H1 (cell line): ENCODE measurements around the gene BCL2. TPM values are rescaled to one million over a fixed set of nuclear protein-coding genes. Genes with fewer than 3 reads are reported as not detected.

ENCODE experiments used
- CTCF ChIA-PET: fragments of 300-600 bp; sonication (Branson Sonifier 250); formaldehyde crosslinking; loops from one replicate; lab custom pipeline; 2021; ENCODE audit not compliant: partially characterized antibody; lab: Charles Lee
- POLR2A ChIA-PET: fragments of 300-600 bp; sonication (Branson Sonifier 250); formaldehyde crosslinking; loops from one replicate; lab custom pipeline; 2021; ENCODE audit warnings: inconsistent platforms; ENCODE audit not compliant: partially characterized antibody; lab: Charles Lee
- DNase-seq, 2 experiments: peaks; one replicate each; pipeline versions ENCODE4 v3.0.0 to v3.0.0-alpha.2; 2010 to 2022; ENCODE audit warnings: low spot score in 2 of 2, low read depth in 1 of 2, mixed read lengths in 1 of 2
- FAIRE-seq: peaks from 2 replicates; lab custom pipeline; 2011; peaks lifted over from hg19 to GRCh38; lab: Jason Lieb, UNC
- H2AFZ ChIP-seq: 2 replicates; pipeline ENCODE4 v1.8.1; 2012; ENCODE audit warnings: low read length, inconsistent platforms
- H2AK5ac ChIP-seq: 2 replicates; pipeline ENCODE4 v1.6.1; 2013; ENCODE audit warnings: low read depth, low read length
- H2BK120ac ChIP-seq: replicated peaks from 2 replicates; pipeline ENCODE3; 2013; ENCODE audit warnings: low read depth, low read length, inconsistent platforms
- H2BK12ac ChIP-seq: 2 replicates; pipeline ENCODE4 v1.6.1; 2013; ENCODE audit warnings: low read depth, low read length
- H2BK15ac ChIP-seq: 2 replicates; pipeline ENCODE4 v1.6.1; 2013; ENCODE audit warnings: low read length
- H2BK20ac ChIP-seq: 2 replicates; pipeline ENCODE4 v1.6.1; 2013; ENCODE audit warnings: low read length
- H2BK5ac ChIP-seq: 2 replicates; pipeline ENCODE4 v1.6.1; 2013; ENCODE audit warnings: low read depth, low read length
- H3K14ac ChIP-seq: 2 replicates; pipeline ENCODE4 v1.6.1; 2013; ENCODE audit warnings: inconsistent platforms; ENCODE audit not compliant: insufficient read length
- H3K18ac ChIP-seq: 2 replicates; pipeline ENCODE4 v1.6.1; 2013; ENCODE audit warnings: low read length; ENCODE audit errors: extremely low read depth
- H3K23ac ChIP-seq: 2 replicates; pipeline ENCODE4 v1.6.1; 2013; ENCODE audit warnings: inconsistent platforms; ENCODE audit not compliant: insufficient read length
- H3K23me2 ChIP-seq: 2 replicates; pipeline ENCODE4 v1.6.1; 2013; ENCODE audit warnings: low read depth, low read length
- H3K27ac ChIP-seq: 2 replicates; pipeline ENCODE4 v1.6.1; 2011; ENCODE audit warnings: low read depth, low read length, inconsistent platforms
- H3K27me3 ChIP-seq, 4 experiments: replicated peaks in 1 of 4; 1 replicate in 1 of 4; 2 replicates in 3 of 4; pipeline versions ENCODE4 v1.6.1 to v1.8.1; 2011 to 2013; ENCODE audit warnings: low read length in 3 of 4, mild to moderate bottlenecking in 3 of 4, inconsistent platforms in 2 of 4, mixed read lengths in 2 of 4, moderate library complexity in 1 of 4; ENCODE audit not compliant: control insufficient read depth in 3 of 4, insufficient read depth in 3 of 4; ENCODE audit errors: extremely low read depth in 1 of 4
- H3K36me3 ChIP-seq, 4 experiments: 2 replicates each; pipeline versions ENCODE4 v1.6.1 to v1.8.1; 2011 to 2013; ENCODE audit warnings: mild to moderate bottlenecking in 4 of 4, low read length in 3 of 4, moderate library complexity in 2 of 4, control low read depth in 1 of 4, inconsistent platforms in 1 of 4; ENCODE audit not compliant: insufficient read depth in 4 of 4, control insufficient read depth in 2 of 4
- H3K4ac ChIP-seq: replicated peaks from 2 replicates; pipeline ENCODE3; 2013; ENCODE audit warnings: low read length, low read depth, mixed read lengths, inconsistent platforms; ENCODE audit not compliant: insufficient read length
- H3K4me1 ChIP-seq, 4 experiments: replicated peaks in 1 of 4; 1 replicate in 1 of 4; 2 replicates in 3 of 4; pipeline versions ENCODE4 v1.6.1 to v1.8.1; 2011 to 2013; ENCODE audit warnings: low read length in 3 of 4, inconsistent platforms in 2 of 4, mixed read lengths in 1 of 4; ENCODE audit not compliant: insufficient read depth in 4 of 4, control insufficient read depth in 3 of 4
- H3K4me2 ChIP-seq, 2 experiments: 2 replicates each; pipeline versions ENCODE4 v1.6.1 to v1.8.1; 2011 to 2013; ENCODE audit warnings: low read depth in 2 of 2, low read length in 2 of 2, control low read depth in 1 of 2, inconsistent platforms in 1 of 2, mild to moderate bottlenecking in 1 of 2; ENCODE audit not compliant: insufficient read depth in 1 of 2
- H3K4me3 ChIP-seq, 4 experiments: fragments of 200-600, 300-600 bp in 1 of 4; sonication (generic), shearing (Covaris generic), sonication (Bioruptor Twin) in 1 of 4; 2 replicates each; pipeline versions ENCODE4 v1.5.1 to v1.8.1; 2011 to 2016; ENCODE audit warnings: low read length in 4 of 4, low read depth in 3 of 4, control low read depth in 2 of 4, inconsistent platforms in 2 of 4, mild to moderate bottlenecking in 2 of 4, mixed read lengths in 1 of 4, moderate library complexity in 1 of 4; ENCODE audit not compliant: insufficient read depth in 2 of 4; ENCODE audit errors: extremely low read depth in 1 of 4
- H3K56ac ChIP-seq: replicated peaks from 2 replicates; pipeline ENCODE3; 2013; ENCODE audit warnings: low read depth, mild to moderate bottlenecking, mixed read lengths, low read length, inconsistent platforms; ENCODE audit not compliant: insufficient read length
- H3K79me1 ChIP-seq: 2 replicates; pipeline ENCODE4 v1.6.1; 2013; ENCODE audit warnings: low read depth, low read length, control low read depth
- H3K79me2 ChIP-seq, 2 experiments: 2 replicates each; pipeline versions ENCODE4 v1.6.1 to v1.8.1; 2012 to 2013; ENCODE audit warnings: low read length in 2 of 2, mild to moderate bottlenecking in 2 of 2, inconsistent platforms in 1 of 2; ENCODE audit not compliant: insufficient read depth in 2 of 2, control insufficient read depth in 1 of 2
- H3K9ac ChIP-seq, 4 experiments: replicated peaks in 1 of 4; 1 replicate in 1 of 4; 2 replicates in 3 of 4; pipeline versions ENCODE4 v1.6.1 to v1.8.1; 2011 to 2013; ENCODE audit warnings: low read depth in 3 of 4, low read length in 3 of 4, control low read depth in 2 of 4, mild to moderate bottlenecking in 2 of 4, moderate library complexity in 2 of 4, inconsistent platforms in 1 of 4; ENCODE audit errors: extremely low read depth in 1 of 4
- H3K9me3 ChIP-seq, 2 experiments: 2 replicates each; pipeline versions ENCODE4 v1.6.1 to v1.8.1; 2012 to 2013; ENCODE audit warnings: mild to moderate bottlenecking in 2 of 2, moderate library complexity in 2 of 2, control low read depth in 1 of 2, inconsistent platforms in 1 of 2, low read depth in 1 of 2, low read length in 1 of 2, mixed read lengths in 1 of 2; ENCODE audit not compliant: insufficient read depth in 2 of 2
- H4K20me1 ChIP-seq, 2 experiments: replicated peaks in 1 of 2; 2 replicates each; pipeline versions ENCODE3 to v1.8.1; 2011 to 2013; ENCODE audit warnings: inconsistent platforms in 2 of 2, low read length in 2 of 2, mild to moderate bottlenecking in 1 of 2; ENCODE audit not compliant: insufficient read depth in 2 of 2, control insufficient read depth in 1 of 2
- H4K5ac ChIP-seq: 2 replicates; pipeline ENCODE4 v1.6.1; 2013; ENCODE audit warnings: low read length, low read depth, mixed read lengths, inconsistent platforms; ENCODE audit not compliant: insufficient read length
- H4K8ac ChIP-seq: 2 replicates; pipeline ENCODE4 v1.8.0; 2013; ENCODE audit warnings: mild to moderate bottlenecking, moderate library complexity, low read length, inconsistent platforms; ENCODE audit not compliant: insufficient read depth; ENCODE audit errors: extremely low read depth
- H4K91ac ChIP-seq: replicated peaks from 2 replicates; pipeline ENCODE3; 2013; ENCODE audit warnings: low read length, mixed read lengths, inconsistent platforms; ENCODE audit not compliant: insufficient read length
- CBX8 ChIP-seq: fragments of 300-800, 300-1000 bp; sonication (generic); IDR thresholded peaks from 2 replicates; pipeline ENCODE4 v1.7.1; 2016; ENCODE audit warnings: low read depth, low read length, borderline replicate concordance
- E2F6 ChIP-seq: IDR thresholded peaks from 2 replicates; pipeline ENCODE4 v1.6.1; 2012; ENCODE audit warnings: inconsistent platforms
- FOSL1 ChIP-seq: IDR thresholded peaks from 2 replicates; pipeline ENCODE4 v1.6.1; 2011; ENCODE audit warnings: mild to moderate bottlenecking, low read depth, low read length, moderate library complexity; ENCODE audit not compliant: insufficient read depth
- GTF2F1 ChIP-seq: IDR thresholded peaks from 2 replicates; pipeline ENCODE4 v1.6.1; 2012; ENCODE audit warnings: low read depth, low read length, improper control_type of control experiment, borderline replicate concordance
- MAX ChIP-seq: IDR thresholded peaks from 2 replicates; pipeline ENCODE4 v1.6.1; 2012; ENCODE audit warnings: inconsistent platforms
- NANOG ChIP-seq: IDR thresholded peaks from 2 replicates; pipeline ENCODE4 v1.6.1; 2011; ENCODE audit warnings: low read length, low read depth, mild to moderate bottlenecking, inconsistent platforms; ENCODE audit not compliant: insufficient read depth, poor library complexity, severe bottlenecking
- POU5F1 ChIP-seq: IDR thresholded peaks from 2 replicates; pipeline ENCODE4 v1.6.1; 2011; ENCODE audit warnings: low read depth, mild to moderate bottlenecking, low read length, moderate library complexity
- SAP30 ChIP-seq: fragments of 300-600 bp; sonication (generic); IDR thresholded peaks from 2 replicates; pipeline ENCODE4 v1.7.1; 2012; ENCODE audit warnings: low read length, moderate library complexity, mild to moderate bottlenecking, inconsistent platforms; ENCODE audit not compliant: insufficient read depth, insufficient replicate concordance
- TEAD4 ChIP-seq: IDR thresholded peaks from 2 replicates; pipeline ENCODE4 v1.6.1; 2012; ENCODE audit warnings: low read depth, low read length, inconsistent platforms, mixed read lengths
- WGBS, 2 experiments: shearing (Covaris generic) in 1 of 2; methylation state at CpG; one replicate each; pipeline versions ENCODE4 v1.1.6 to v1.1.7; 2013 to 2015; ENCODE audit warnings: low lambda C conversion rate in 2 of 2, mixed read lengths in 2 of 2, inconsistent platforms in 1 of 2, low coverage in 1 of 2, missing lambda C conversion rate in 1 of 2; ENCODE audit not compliant: insufficient replicate concordance in 2 of 2, insufficient coverage in 1 of 2, insufficient read length in 1 of 2; ENCODE audit errors: extremely low coverage in 1 of 2, missing lambda C conversion rate in 1 of 2; 5-methylcytosine and 5-hydroxymethylcytosine counted together
- polyA plus RNA-seq, 7 experiments: library from polyadenylated mRNA; depleted of rRNA in 3 of 7; stranded (reverse) in 5 of 7; unstranded in 2 of 7; fragments of >200 nt in 5 of 7; fragments of 200-250 nt in 2 of 7; gene quantifications; 1 replicate in 5 of 7; 2 replicates in 1 of 7; 4 replicates in 1 of 7; pipeline versions ENCODE4 v1.2.1 to v1.2.3, GENCODE V29; 2011 to 2013; ENCODE audit warnings: missing spikeins in 2 of 7, mixed read lengths in 2 of 7
- total RNA-seq: library from RNA; stranded (reverse); fragmentation: NEBNext Ultra II Directional; extraction: Animal tissue kit (Norgen Biotek cat#: 25700); gene quantifications from 2 replicates; pipeline ENCODE4 v1.2.1, GENCODE V29; 2021

Gene BCL2
- total and polyA plus RNA-seq, 2 of the 8 experiments (the other 6 are each of a cell fraction or from before 2014, with no cell fraction given) = 0.59 to 4.5 TPM

GRCh38 chr18:63306249-63306648 lies 13.3 kb downstream of the BCL2 start:
- Histone ChIP-seq H3K4me1 (no peaks in the 10 kb centered on the region), H3K79me1 (no peaks in the 10 kb centered on the region), H3K23me2 (no peaks in the 10 kb centered on the region), H2BK20ac (no peak overlapping the region), H3K9ac (no peak overlapping the region), H3K27me3 (no peaks in the 10 kb centered on the region), H3K27ac (no peak overlapping the region), H3K4me3 (no peak overlapping the region), H2AFZ (no peak overlapping the region), H3K4me2 (no peak overlapping the region), H2BK120ac (no peak overlapping the region), H4K91ac (no peak overlapping the region), H3K36me3 (no peaks in the 10 kb centered on the region), H2AK5ac (no peak overlapping the region), H3K56ac (no peak overlapping the region), H3K23ac (no peak overlapping the region), H4K8ac (no peak overlapping the region), H2BK12ac (no peak overlapping the region), H4K20me1 (no peaks in the 10 kb centered on the region), H3K18ac (no peak overlapping the region), H3K79me2 (no peaks in the 10 kb centered on the region), H3K14ac (no peak overlapping the region), H4K5ac (no peak overlapping the region), H2BK15ac (no peak overlapping the region), H3K9me3 (no peaks in the 10 kb centered on the region), H3K4ac (no peak overlapping the region), H2BK5ac (no peak overlapping the region)
- CTCF ChIA-PET = interaction anchor here (1.4 to 3.8 kb wide), 5 partner anchors 9 to 286 kb away, joined by 3 to 16 read pairs (median 6); no protein-coding TSS in a partner anchor
- FAIRE-seq (no peak), DNase-seq (no peak)
- WGBS, 2 experiments = 95% methylated on average over 6 of the region's 6 CpGs; no CpG with 5 or more reads in 1 of the 2 experiments
- POLR2A ChIA-PET = no interaction called here
- TF ChIP-seq MAX = no peak
- no peak for TF ChIP-seq SAP30
- no peak for TF ChIP-seq POU5F1
- no peak for TF ChIP-seq E2F6
- no peak for TF ChIP-seq NANOG
- no peak for TF ChIP-seq TEAD4
- TF ChIP-seq GTF2F1 = no peak
- TF ChIP-seq FOSL1 = no peak
- no peak for TF ChIP-seq CBX8
